Parathyroid adenoma (tissue), 2 donors: ENCODE data around the gene RAPGEF6.
A peak's percentile ranks its signal among the peaks of the same experiment; 100 is the strongest.

Source experiments
- H2AFZ ChIP-seq: fragments of 300-600 bp; sonication (generic); one replicate; pipeline ENCODE4 v1.7.0; 2017; ENCODE audit warnings: antibody characterized with exemption, mild to moderate bottlenecking
- H3K27ac ChIP-seq: fragments of 300-600 bp; sonication (generic); one replicate; pipeline ENCODE4 v1.7.0; 2017
- H3K27me3 ChIP-seq: fragments of 300-600 bp; sonication (generic); one replicate; pipeline ENCODE4 v1.7.0; 2017; ENCODE audit warnings: low read length; ENCODE audit not compliant: control insufficient read depth, insufficient read depth
- H3K36me3 ChIP-seq: fragments of 300-600 bp; sonication (generic); one replicate; pipeline ENCODE4 v1.7.0; 2017; ENCODE audit warnings: low read length; ENCODE audit not compliant: control insufficient read depth, insufficient read depth
- H3K4me1 ChIP-seq: fragments of 300-600 bp; sonication (generic); one replicate; pipeline ENCODE4 v1.7.0; 2017; ENCODE audit warnings: control low read depth
- H3K4me2 ChIP-seq: fragments of 300-600 bp; sonication (generic); one replicate; pipeline ENCODE4 v1.7.0; 2017; ENCODE audit warnings: low read length
- H3K4me3 ChIP-seq: fragments of 300-600 bp; sonication (generic); one replicate; pipeline ENCODE4 v1.7.0; 2017; ENCODE audit warnings: low read depth, low read length
- H3K79me2 ChIP-seq: fragments of 300-600 bp; sonication (generic); one replicate; pipeline ENCODE4 v1.7.0; 2017; ENCODE audit warnings: control low read depth
- H3K9ac ChIP-seq: fragments of 300-600 bp; sonication (generic); one replicate; pipeline ENCODE4 v1.7.0; 2017; ENCODE audit warnings: mild to moderate bottlenecking
- H3K9me3 ChIP-seq: fragments of 300-600 bp; sonication (generic); one replicate; pipeline ENCODE4 v1.7.0; 2017; ENCODE audit warnings: low read length; ENCODE audit not compliant: control insufficient read depth
- TF ChIP-seq, protein P1 (sequence below): fragments of 300-600 bp; sonication (generic); IDR thresholded peaks from one replicate; pipeline ENCODE4 v1.7.0; 2017; ENCODE audit warnings: antibody characterized with exemption, mild to moderate bottlenecking
- donor health status: primary hyperparathyroidism.

RAPGEF6 gene

DNA sequence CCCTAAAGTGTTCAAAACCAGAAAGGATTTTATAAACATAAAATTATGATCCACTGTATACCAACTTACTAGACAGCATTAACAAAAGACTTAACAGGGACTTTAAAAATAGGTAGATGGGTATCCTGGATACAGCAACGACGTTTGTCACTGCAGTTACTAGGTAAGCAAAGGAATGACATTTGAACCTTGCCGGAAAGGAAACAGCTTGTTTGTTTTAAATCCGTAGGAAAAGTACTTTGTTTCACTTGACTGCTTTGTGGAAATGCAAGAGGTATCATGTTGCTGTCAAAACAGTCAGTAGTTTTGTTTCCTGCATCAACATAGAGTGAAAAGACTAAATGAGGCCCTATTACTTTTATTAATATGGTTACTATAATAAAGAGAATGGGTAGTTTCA lies 248.2 kb downstream of the RAPGEF6 start:
- Histone ChIP-seq H3K27me3 (no peaks in the 10 kb centered on the region), H3K9me3 (no peaks in the 10 kb centered on the region), H2AFZ (peak overlapping the region; percentile 39), H3K4me2 (peak overlapping the region; percentile 53), H3K27ac (peak overlapping the region; percentile 96), H3K4me3 (peak overlapping the region; percentile 15), H3K4me1 (peaks cover 56% of the 10 kb centered on the region), H3K9ac (no peak overlapping the region), H3K36me3 (no peaks in the 10 kb centered on the region), H3K79me2 (no peaks in the 10 kb centered on the region)
- TF ChIP-seq, protein P1, sequence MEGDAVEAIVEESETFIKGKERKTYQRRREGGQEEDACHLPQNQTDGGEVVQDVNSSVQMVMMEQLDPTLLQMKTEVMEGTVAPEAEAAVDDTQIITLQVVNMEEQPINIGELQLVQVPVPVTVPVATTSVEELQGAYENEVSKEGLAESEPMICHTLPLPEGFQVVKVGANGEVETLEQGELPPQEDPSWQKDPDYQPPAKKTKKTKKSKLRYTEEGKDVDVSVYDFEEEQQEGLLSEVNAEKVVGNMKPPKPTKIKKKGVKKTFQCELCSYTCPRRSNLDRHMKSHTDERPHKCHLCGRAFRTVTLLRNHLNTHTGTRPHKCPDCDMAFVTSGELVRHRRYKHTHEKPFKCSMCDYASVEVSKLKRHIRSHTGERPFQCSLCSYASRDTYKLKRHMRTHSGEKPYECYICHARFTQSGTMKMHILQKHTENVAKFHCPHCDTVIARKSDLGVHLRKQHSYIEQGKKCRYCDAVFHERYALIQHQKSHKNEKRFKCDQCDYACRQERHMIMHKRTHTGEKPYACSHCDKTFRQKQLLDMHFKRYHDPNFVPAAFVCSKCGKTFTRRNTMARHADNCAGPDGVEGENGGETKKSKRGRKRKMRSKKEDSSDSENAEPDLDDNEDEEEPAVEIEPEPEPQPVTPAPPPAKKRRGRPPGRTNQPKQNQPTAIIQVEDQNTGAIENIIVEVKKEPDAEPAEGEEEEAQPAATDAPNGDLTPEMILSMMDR: no peak

DNA sequence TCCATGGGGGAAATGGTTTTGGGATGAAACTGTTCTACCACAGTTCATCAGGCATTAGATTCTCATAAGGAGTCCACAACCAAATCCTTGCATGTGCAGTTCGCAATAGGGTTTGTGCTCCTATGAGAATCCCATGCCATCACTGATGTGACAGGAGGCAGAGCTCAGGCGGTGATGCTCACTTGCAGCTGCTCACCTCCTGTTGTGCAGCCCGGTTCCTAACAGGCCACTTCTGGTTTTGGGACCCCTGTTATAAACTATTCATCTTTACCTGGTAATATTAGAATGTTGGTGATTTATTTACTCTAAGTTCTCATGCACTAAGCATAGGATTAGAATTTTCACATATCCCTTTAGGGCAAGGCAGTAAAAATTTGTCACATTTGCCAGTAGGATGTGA lies 248.9 kb downstream of the RAPGEF6 start:
- Histone ChIP-seq H3K36me3 (no peaks in the 10 kb centered on the region), H2AFZ (peak overlapping the region; percentile 39), H3K4me3 (peak overlapping the region; percentile 15), H3K9ac (no peak overlapping the region), H3K4me1 (peaks cover 60% of the 10 kb centered on the region), H3K27me3 (no peaks in the 10 kb centered on the region), H3K79me2 (no peaks in the 10 kb centered on the region), H3K4me2 (peak overlapping the region; percentile 53), H3K9me3 (no peaks in the 10 kb centered on the region), H3K27ac (peak overlapping the region; percentile 96)
- TF ChIP-seq, protein P1: no peak

DNA sequence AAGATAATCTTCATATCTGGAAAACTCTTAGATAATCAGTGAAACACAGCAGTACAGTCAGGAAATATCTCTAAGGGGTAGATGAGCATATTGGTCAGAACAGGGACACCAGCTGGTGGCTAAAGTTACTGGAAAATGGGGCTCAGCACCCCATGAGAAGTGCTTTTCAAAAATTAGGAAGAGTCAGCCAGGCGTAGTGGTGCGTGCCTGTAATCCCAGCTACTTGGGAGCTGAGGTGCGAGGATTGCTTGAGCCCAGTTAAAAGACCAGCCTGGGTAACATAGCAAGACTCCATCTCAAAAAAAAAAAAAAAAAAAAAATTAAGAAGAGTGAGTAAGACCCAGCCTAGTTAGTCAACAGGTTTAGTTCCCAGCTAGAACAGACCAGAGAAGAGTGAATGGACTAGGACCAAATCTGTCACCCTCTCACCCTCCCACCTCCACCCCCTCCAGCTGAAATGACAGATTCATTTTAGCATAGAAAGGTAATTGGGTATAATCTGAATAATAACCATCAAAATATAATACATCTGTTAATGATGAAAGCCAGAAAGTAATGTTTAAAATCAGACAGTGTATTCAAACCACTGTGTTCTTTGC lies 250.3 kb downstream of the RAPGEF6 start:
- no peaks in the 10 kb centered on the region for H3K9me3 ChIP-seq
- TF ChIP-seq, protein P1: no peak
- no peak overlapping the region for H3K9ac ChIP-seq
- no peaks in the 10 kb centered on the region for H3K79me2 ChIP-seq
- H3K4me2 ChIP-seq: no peak overlapping the region
- peaks cover 61% of the 10 kb centered on the region for H3K4me1 ChIP-seq
- no peak overlapping the region for H2AFZ ChIP-seq
- H3K27me3 ChIP-seq: no peaks in the 10 kb centered on the region
- H3K4me3 ChIP-seq: no peak overlapping the region
- H3K36me3 ChIP-seq: no peaks in the 10 kb centered on the region
- H3K27ac ChIP-seq: peak overlapping the region; percentile 96

- peaks cover 59% of the 10 kb centered on the region for H3K4me1 ChIP-seq
- TF ChIP-seq, protein P1: no peak
- H2AFZ ChIP-seq: no peak overlapping the region
- H3K79me2 ChIP-seq: no peaks in the 10 kb centered on the region
- H3K36me3 ChIP-seq: no peaks in the 10 kb centered on the region
- no peaks in the 10 kb centered on the region for H3K27me3 ChIP-seq
- H3K4me3 ChIP-seq: no peak overlapping the region
- no peak overlapping the region for H3K9ac ChIP-seq
- no peak overlapping the region for H3K4me2 ChIP-seq
- peak overlapping the region; percentile 96 for H3K27ac ChIP-seq
- H3K9me3 ChIP-seq: no peaks in the 10 kb centered on the region
Observed at GRCh38 chr5:131384173-131384572, 250.9 kb downstream of the RAPGEF6 start.
